ENCODE results near the gene TPST2.

TPST2 gene

DNA sequence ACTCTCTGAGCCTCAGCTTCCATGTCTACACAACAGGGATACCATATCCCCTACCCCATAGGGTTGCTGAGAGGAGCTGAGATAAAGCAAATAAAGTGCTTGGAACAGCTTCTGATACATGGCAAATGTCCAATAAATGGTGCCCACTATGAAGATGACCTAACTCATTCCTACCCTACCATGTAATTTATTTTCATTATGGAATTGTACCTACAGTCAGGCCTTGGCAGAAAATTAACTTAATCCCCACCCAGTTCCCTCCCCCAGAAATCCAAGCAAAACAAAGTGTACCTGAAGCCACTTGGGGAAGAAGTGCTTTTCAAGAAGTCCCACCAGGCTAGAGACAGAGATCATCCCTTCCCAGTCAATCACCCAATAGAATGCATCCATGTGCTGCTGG lies 95.4 kb downstream of the TPST2 start:
- TF ChIP-seq CTCF (IDR thresholded peaks at IDR 0.05; ENCODE audit: low read depth, low read length, missing control alignments), result no peak
- H3K4me3 ChIP-seq (ENCODE audit: low read depth, low read length), result no peak overlapping the region
- no peak for DNase-seq (ENCODE audit: low read depth)

DNA sequence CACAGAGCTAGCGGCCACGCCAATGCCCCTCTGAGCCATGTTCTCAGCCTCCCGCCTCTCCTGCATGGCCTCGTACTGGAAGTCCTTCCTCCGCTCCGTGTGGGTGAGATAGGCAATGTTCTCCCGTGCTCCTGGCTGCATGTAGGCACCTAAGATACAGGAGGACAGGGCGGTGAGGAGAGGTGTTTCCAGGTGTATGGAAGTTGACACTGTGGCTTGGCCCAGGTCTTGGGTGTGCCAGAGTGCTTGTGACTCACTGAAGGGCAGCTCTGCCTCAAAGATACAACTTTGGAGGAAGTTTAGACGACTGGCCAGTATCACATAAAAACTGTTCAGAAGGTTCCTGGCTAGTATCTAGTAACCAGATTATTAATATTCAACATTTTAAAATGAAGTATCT lies 97.7 kb downstream of the TPST2 start:
- no peak overlapping the region for H3K4me3 ChIP-seq (ENCODE audit: low read depth, low read length)
- DNase-seq (ENCODE audit: low read depth), result no peak
- TF ChIP-seq CTCF (IDR thresholded peaks at IDR 0.05; ENCODE audit: low read depth, low read length, missing control alignments), result no peak

- no peak for TF ChIP-seq CTCF (IDR thresholded peaks at IDR 0.05; ENCODE audit: low read depth, low read length, missing control alignments)
- no peak for DNase-seq (ENCODE audit: low read depth)
- no peak overlapping the region for H3K4me3 ChIP-seq (ENCODE audit: low read depth, low read length)
These were observed 100.4 kb downstream of the TPST2 start for GRCh38 chr22:26489447-26490036.

DNA sequence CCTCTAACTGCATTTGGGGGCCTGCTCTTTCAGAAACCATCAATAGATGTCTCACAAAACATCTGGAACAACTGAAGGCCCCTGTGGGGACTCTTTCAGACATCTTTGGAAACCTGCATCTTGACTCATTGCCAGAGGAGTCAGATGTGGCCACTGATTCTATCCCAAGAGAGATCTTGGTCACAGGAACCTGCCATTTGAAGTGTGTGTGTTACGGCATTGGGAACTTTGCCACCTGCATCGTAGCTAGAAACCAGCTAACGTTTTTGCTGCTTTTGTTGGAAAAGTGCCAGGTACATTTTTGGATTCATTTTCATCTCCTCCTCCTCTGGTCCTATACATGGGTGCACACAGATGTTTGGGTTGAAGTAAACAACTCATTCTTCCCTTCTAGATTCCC lies 101.9 kb downstream of the TPST2 start:
- no peak overlapping the region for H3K4me3 ChIP-seq (ENCODE audit: low read depth, low read length)
- no peak for TF ChIP-seq CTCF (IDR thresholded peaks at IDR 0.05; ENCODE audit: low read depth, low read length, missing control alignments)
- no peak for DNase-seq (ENCODE audit: low read depth)

DNA sequence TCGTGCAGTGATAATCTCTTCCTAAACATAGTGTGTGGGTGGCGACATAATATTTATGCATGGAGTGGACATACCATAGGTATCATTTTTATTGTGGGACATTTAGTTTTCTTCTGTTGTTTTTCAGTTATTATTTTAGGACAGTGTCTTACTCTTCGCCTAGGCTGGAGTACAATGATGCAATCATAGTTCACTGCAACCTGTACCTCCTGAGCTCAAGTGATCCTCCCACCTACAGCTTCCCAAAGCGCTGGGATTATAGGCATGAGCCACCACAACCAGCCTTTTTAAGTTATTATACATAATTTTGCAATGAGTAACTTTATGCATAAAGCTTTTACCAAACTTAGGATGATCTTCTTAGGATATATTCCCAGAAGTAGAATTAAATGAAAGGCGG lies 103.5 kb downstream of the TPST2 start:
- no peak for TF ChIP-seq CTCF (IDR thresholded peaks at IDR 0.05; ENCODE audit: low read depth, low read length, missing control alignments)
- no peak for DNase-seq (ENCODE audit: low read depth)
- no peak overlapping the region for H3K4me3 ChIP-seq (ENCODE audit: low read depth, low read length)

GRCh38 chr22:26485806-26486390 lies 104.0 kb downstream of the TPST2 start:
- H3K4me3 ChIP-seq (ENCODE audit: low read depth, low read length), result no peak overlapping the region
- TF ChIP-seq CTCF (IDR thresholded peaks at IDR 0.05; ENCODE audit: low read depth, low read length, missing control alignments), result no peak
- no peak for DNase-seq (ENCODE audit: low read depth)

DNA sequence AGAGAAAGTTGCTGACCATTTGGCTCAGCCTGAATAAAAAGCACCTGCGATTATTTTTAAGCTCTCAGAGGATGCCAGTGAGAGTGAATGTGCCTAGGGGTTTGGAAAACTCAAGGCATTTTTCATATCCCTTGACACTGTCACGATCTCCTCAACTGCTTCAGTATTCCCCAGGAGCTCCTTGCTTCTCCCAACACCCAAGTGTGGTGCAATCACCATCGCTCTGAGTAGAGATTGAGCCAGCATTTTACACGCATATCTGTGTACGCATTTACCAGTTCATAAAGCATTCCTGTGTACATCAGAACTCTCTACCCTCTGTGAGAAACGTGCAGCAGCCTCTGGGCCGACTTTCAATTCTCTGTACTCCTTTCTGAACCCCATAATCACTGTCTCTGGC lies 104.9 kb downstream of the TPST2 start:
- no peak for DNase-seq (ENCODE audit: low read depth)
- no peak overlapping the region; the same call in 1 of the 2 replicates for H3K4me3 ChIP-seq (ENCODE audit: low read depth, low read length)
- no peak for TF ChIP-seq CTCF (IDR thresholded peaks at IDR 0.05; ENCODE audit: low read depth, low read length, missing control alignments)
